IPS DF 6.9 (cell line): ENCODE measurements around the gene SRP9.

ENCODE experiments used
- DNase-seq: peaks from one replicate; pipeline ENCODE4 v3.0.0-alpha.2; 2013; ENCODE audit warnings: low read depth, low spot score
- H3K27ac ChIP-seq: one replicate; pipeline ENCODE4 v1.5.1; 2013; ENCODE audit warnings: low read length, control low read depth
- H3K27me3 ChIP-seq: 2 replicates; pipeline ENCODE4 v1.6.1; 2013; ENCODE audit warnings: mild to moderate bottlenecking, low read length; ENCODE audit not compliant: control insufficient read depth, insufficient read depth
- H3K36me3 ChIP-seq: 2 replicates; pipeline ENCODE4 v1.6.1; 2013; ENCODE audit warnings: low read length; ENCODE audit not compliant: control insufficient read depth, insufficient read depth
- H3K4me1 ChIP-seq: 2 replicates; pipeline ENCODE4 v1.6.1; 2013; ENCODE audit warnings: low read length; ENCODE audit not compliant: control insufficient read depth, insufficient read depth
- H3K4me3 ChIP-seq: 2 replicates; pipeline ENCODE4 v1.5.1; 2013; ENCODE audit warnings: mild to moderate bottlenecking, low read length
- H3K9me3 ChIP-seq: 2 replicates; pipeline ENCODE4 v1.6.1; 2013; ENCODE audit warnings: low read length, inconsistent platforms; ENCODE audit not compliant: control insufficient read depth, insufficient read depth
- WGBS: extraction: QIAGEN DNeasy Blood & Tissue Kit; methylation state at CpG from one replicate; pipeline ENCODE4 v1.1.7; 2013; ENCODE audit warnings: mixed read lengths, missing lambda C conversion rate; ENCODE audit not compliant: insufficient read length, insufficient coverage; 5-methylcytosine and 5-hydroxymethylcytosine counted together

Gene SRP9

GRCh38 chr1:225815526-225816178 lies 38.0 kb downstream of the SRP9 start:
- no peak overlapping the region for H3K4me3 ChIP-seq
- WGBS = no CpG with 5 or more reads among the region's 17 CpGs
- DNase-seq = no peak
- H3K27me3 ChIP-seq = no peaks in the 10 kb centered on the region
- no peak overlapping the region for H3K27ac ChIP-seq
- H3K36me3 ChIP-seq = no peaks in the 10 kb centered on the region
- H3K4me1 ChIP-seq = peaks cover 16% of the 10 kb centered on the region
- no peaks in the 10 kb centered on the region for H3K9me3 ChIP-seq

DNA sequence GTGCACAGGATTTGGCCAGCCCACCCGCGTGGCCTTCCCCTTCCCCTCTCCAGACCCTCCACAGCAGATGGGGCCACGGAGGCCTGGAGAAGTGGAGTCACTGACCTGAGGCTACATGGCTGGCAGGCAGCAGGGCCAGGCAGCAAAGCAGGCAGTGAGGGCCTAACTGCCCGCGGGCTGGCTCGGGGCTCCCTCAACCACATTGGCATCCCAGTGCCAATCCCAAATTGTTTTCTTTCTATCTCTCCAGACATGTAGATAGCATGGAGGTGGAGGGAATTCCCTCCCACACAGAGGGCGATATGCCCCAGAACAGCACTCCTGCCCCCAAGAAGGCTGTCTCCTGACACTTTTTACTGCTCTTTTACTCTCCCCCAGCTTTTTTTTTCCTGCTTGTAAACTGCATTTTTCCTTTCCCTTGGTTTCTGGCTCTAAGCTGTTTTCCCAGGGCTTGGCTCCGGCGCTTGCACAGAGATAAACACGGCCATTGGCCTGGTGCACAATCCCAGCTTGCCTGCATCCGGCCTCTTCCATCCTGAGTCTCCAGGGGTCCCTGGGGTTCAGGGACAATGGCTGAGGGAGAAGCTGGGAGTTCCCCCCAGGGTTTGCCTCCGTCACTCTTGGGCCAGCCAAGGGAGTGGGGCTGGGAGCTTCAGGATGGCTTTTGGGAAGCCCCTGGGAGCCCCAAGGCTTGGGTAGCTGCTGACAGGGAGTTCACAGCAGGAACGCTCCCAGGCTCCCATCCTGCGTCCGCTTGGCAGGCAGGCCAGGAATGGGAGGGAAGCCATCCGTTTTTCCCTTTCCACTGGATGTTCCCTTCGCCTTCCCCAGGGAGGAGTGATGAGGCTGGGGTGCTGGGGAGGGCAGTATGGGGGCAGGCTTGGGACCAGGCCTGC lies 39.3 kb downstream of the SRP9 start:
- Histone ChIP-seq H3K4me1 (peaks cover 16% of the 10 kb centered on the region), H3K27me3 (no peaks in the 10 kb centered on the region), H3K9me3 (no peaks in the 10 kb centered on the region), H3K27ac (no peak overlapping the region), H3K36me3 (no peaks in the 10 kb centered on the region), H3K4me3 (no peak overlapping the region)
- no CpG with 5 or more reads among the region's 17 CpGs for WGBS
- DNase-seq = no peak

- no peak overlapping the region for H3K4me3 ChIP-seq
- peaks cover 14% of the 10 kb centered on the region for H3K4me1 ChIP-seq
- no peaks in the 10 kb centered on the region for H3K36me3 ChIP-seq
- H3K27me3 ChIP-seq = no peaks in the 10 kb centered on the region
- H3K9me3 ChIP-seq = no peaks in the 10 kb centered on the region
- H3K27ac ChIP-seq = no peak overlapping the region
- WGBS = no CpG with 5 or more reads among the region's 8 CpGs
- no peak for DNase-seq
These were observed 40.0 kb downstream of the SRP9 start for GRCh38 chr1:225817611-225818061.

- no peaks in the 10 kb centered on the region for H3K27me3 ChIP-seq
- H3K36me3 ChIP-seq = no peaks in the 10 kb centered on the region
- no peak overlapping the region for H3K27ac ChIP-seq
- H3K9me3 ChIP-seq = no peaks in the 10 kb centered on the region
- no CpG with 5 or more reads among the region's 7 CpGs for WGBS
- no peak overlapping the region for H3K4me3 ChIP-seq
- peaks cover 14% of the 10 kb centered on the region for H3K4me1 ChIP-seq
- DNase-seq = no peak
These were observed 40.6 kb downstream of the SRP9 start for GRCh38 chr1:225818229-225818628.

GRCh38 chr1:225819346-225820192 lies 41.9 kb downstream of the SRP9 start:
- H3K4me1 ChIP-seq = peaks cover 21% of the 10 kb centered on the region
- WGBS = no CpG with 5 or more reads among the region's 12 CpGs
- DNase-seq = no peak
- H3K4me3 ChIP-seq = no peak overlapping the region
- no peak overlapping the region for H3K27ac ChIP-seq
- H3K36me3 ChIP-seq = no peaks in the 10 kb centered on the region
- H3K9me3 ChIP-seq = no peaks in the 10 kb centered on the region
- no peaks in the 10 kb centered on the region for H3K27me3 ChIP-seq

- no peaks in the 10 kb centered on the region for H3K36me3 ChIP-seq
- no peaks in the 10 kb centered on the region for H3K9me3 ChIP-seq
- no peak overlapping the region for H3K27ac ChIP-seq
- no peak overlapping the region for H3K4me3 ChIP-seq
- peaks cover 22% of the 10 kb centered on the region for H3K4me1 ChIP-seq
- no peak for DNase-seq
- H3K27me3 ChIP-seq = no peaks in the 10 kb centered on the region
- WGBS = 100% methylated on average over 1 of the region's 5 CpGs
These were observed 43.0 kb downstream of the SRP9 start for GRCh38 chr1:225820522-225821120.

GRCh38 chr1:225822655-225823403 lies 45.2 kb downstream of the SRP9 start:
- Histone ChIP-seq H3K27me3 (no peaks in the 10 kb centered on the region), H3K27ac (no peak overlapping the region), H3K36me3 (no peaks in the 10 kb centered on the region), H3K4me1 (peaks cover 15% of the 10 kb centered on the region), H3K4me3 (no peak overlapping the region), H3K9me3 (no peaks in the 10 kb centered on the region)
- no peak for DNase-seq
- no CpG with 5 or more reads among the region's 12 CpGs for WGBS

- peaks cover 12% of the 10 kb centered on the region for H3K4me1 ChIP-seq
- H3K36me3 ChIP-seq = no peaks in the 10 kb centered on the region
- H3K4me3 ChIP-seq = no peak overlapping the region
- no peak for DNase-seq
- WGBS = no CpG with 5 or more reads among the region's 12 CpGs
- H3K27ac ChIP-seq = no peak overlapping the region
- H3K9me3 ChIP-seq = no peaks in the 10 kb centered on the region
- no peaks in the 10 kb centered on the region for H3K27me3 ChIP-seq
These were observed 46.2 kb downstream of the SRP9 start for GRCh38 chr1:225823811-225824261.

- Histone ChIP-seq H3K27ac (no peak overlapping the region), H3K27me3 (no peaks in the 10 kb centered on the region), H3K4me3 (no peak overlapping the region), H3K9me3 (no peaks in the 10 kb centered on the region), H3K4me1 (peaks cover 12% of the 10 kb centered on the region), H3K36me3 (peaks cover 5% of the 10 kb centered on the region; the same call in 1 of the 2 replicates)
- WGBS = no CpG with 5 or more reads among the region's 12 CpGs
- no peak for DNase-seq
These were observed 46.9 kb downstream of the SRP9 start for GRCh38 chr1:225824533-225824941.
